Progenitor cell of endocrine pancreas (in vitro differentiated cells): Measurements from ENCODE around the gene RCOR3. TPM values are rescaled to one million over a fixed set of nuclear protein-coding genes. Genes with fewer than 3 reads are reported as not detected.
A peak's percentile ranks its signal among the peaks of the same experiment; 100 is the strongest.
"Not testable (repeated sequence)": the region's sequence is repeated elsewhere in the genome, so short reads cannot be mapped to it uniquely, and the experiment has no call there.

Experiments
- DNase-seq: peaks from one replicate; pipeline ENCODE4 v3.0.0; 2021; ENCODE audit warnings: low spot score; ENCODE audit not compliant: unreplicated experiment
- H3K27ac Mint-ChIP-seq: 2 replicates; pipeline ENCODE4 v1.8.0; 2021; ENCODE audit warnings: mild to moderate bottlenecking, moderate library complexity, mixed read lengths
- H3K27me3 Mint-ChIP-seq: 2 replicates; pipeline ENCODE4 v1.8.0; 2021; ENCODE audit warnings: mixed read lengths
- H3K36me3 Mint-ChIP-seq: 2 replicates; pipeline ENCODE4 v1.8.0; 2022; ENCODE audit warnings: mixed read lengths; ENCODE audit not compliant: insufficient read depth
- H3K4me1 Mint-ChIP-seq: 2 replicates; pipeline ENCODE4 v1.8.0; 2021; ENCODE audit warnings: low read depth, mixed read lengths
- H3K4me3 Mint-ChIP-seq: 2 replicates; pipeline ENCODE4 v1.8.0; 2021; ENCODE audit warnings: low read depth, mild to moderate bottlenecking, moderate library complexity, mixed read lengths
- H3K9me3 Mint-ChIP-seq: 2 replicates; pipeline ENCODE4 v1.8.0; 2021; ENCODE audit warnings: low read depth, mixed read lengths
- total RNA-seq: library from RNA; stranded (reverse); gene quantifications from 2 replicates; pipeline ENCODE4 v1.2.1, GENCODE V29; 2021
- TF ChIP-seq, protein P1 (sequence below): fragments of 200-600 bp; sonication (generic); IDR thresholded peaks from one replicate; pipeline ENCODE4 v1.5.0; 2021; ENCODE audit warnings: antibody characterized with exemption, mild to moderate bottlenecking; ENCODE audit not compliant: unreplicated experiment

The RCOR3 gene
- total RNA-seq, 1 donor from 2014 or later, result 63.0 TPM

DNA sequence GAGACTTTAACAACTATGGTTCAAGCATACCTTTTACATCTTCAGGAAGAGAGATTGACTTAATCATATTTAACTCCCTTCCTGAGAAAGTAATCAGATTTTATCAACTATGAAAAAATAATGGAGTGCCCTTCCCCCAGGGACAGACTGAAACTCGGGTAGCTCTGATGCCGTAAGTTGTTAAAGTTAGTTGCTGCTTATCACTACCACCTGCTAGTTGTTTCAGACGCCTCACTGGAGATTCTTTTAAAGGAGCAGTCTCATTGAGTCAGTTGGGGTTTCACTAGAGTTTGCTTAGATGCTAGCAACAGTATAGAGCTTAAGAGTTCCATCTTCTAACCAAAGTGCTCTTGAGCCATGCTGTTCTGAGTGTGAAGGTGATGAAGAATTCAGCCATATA is 50.5 kb downstream of the RCOR3 start:
- Mint-ChIP-seq H3K4me3 (no peak overlapping the region), H3K27me3 (no peaks in the 10 kb centered on the region), H3K36me3 (peaks cover 18% of the 10 kb centered on the region), H3K9me3 (no peaks in the 10 kb centered on the region), H3K27ac (no peak overlapping the region), H3K4me1 (peaks cover 9% of the 10 kb centered on the region)
- TF ChIP-seq, protein P1, sequence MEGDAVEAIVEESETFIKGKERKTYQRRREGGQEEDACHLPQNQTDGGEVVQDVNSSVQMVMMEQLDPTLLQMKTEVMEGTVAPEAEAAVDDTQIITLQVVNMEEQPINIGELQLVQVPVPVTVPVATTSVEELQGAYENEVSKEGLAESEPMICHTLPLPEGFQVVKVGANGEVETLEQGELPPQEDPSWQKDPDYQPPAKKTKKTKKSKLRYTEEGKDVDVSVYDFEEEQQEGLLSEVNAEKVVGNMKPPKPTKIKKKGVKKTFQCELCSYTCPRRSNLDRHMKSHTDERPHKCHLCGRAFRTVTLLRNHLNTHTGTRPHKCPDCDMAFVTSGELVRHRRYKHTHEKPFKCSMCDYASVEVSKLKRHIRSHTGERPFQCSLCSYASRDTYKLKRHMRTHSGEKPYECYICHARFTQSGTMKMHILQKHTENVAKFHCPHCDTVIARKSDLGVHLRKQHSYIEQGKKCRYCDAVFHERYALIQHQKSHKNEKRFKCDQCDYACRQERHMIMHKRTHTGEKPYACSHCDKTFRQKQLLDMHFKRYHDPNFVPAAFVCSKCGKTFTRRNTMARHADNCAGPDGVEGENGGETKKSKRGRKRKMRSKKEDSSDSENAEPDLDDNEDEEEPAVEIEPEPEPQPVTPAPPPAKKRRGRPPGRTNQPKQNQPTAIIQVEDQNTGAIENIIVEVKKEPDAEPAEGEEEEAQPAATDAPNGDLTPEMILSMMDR, result no peak
- no peak for DNase-seq

DNA sequence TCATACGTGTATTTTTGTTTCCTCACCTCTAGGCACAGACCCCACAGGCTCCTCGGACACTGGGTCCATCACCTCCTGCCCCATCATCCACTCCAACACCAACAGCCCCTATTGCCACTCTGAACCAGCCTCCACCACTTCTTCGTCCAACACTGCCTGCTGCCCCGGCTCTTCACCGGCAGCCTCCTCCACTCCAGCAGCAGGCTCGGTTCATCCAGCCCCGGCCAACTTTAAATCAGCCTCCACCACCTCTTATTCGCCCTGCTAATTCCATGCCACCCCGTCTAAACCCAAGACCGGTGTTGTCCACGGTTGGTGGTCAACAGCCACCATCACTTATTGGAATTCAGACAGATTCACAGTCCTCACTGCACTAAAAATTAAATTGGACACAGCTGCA is 54.2 kb downstream of the RCOR3 start:
- Mint-ChIP-seq H3K9me3 (no peaks in the 10 kb centered on the region), H3K4me1 (peaks cover 9% of the 10 kb centered on the region), H3K27ac (peak overlapping the region; percentile 2), H3K27me3 (no peaks in the 10 kb centered on the region), H3K4me3 (no peak overlapping the region), H3K36me3 (peaks cover 15% of the 10 kb centered on the region)
- no peak for DNase-seq
- TF ChIP-seq, protein P1, result no peak

- Mint-ChIP-seq H3K4me3 (no peak overlapping the region), H3K27me3 (no peaks in the 10 kb centered on the region), H3K4me1 (no peaks in the 10 kb centered on the region), H3K36me3 (no peaks in the 10 kb centered on the region), H3K9me3 (no peaks in the 10 kb centered on the region), H3K27ac (no peak overlapping the region)
- TF ChIP-seq, protein P1, result no peak
- no peak for DNase-seq
Measured at GRCh38 chr1:211318576-211319280, 59.6 kb downstream of the RCOR3 start.

GRCh38 chr1:211319892-211320291 is 60.7 kb downstream of the RCOR3 start:
- no peaks in the 10 kb centered on the region for H3K36me3 Mint-ChIP-seq
- TF ChIP-seq, protein P1, result no peak
- no peaks in the 10 kb centered on the region for H3K9me3 Mint-ChIP-seq
- no peak for DNase-seq
- H3K27ac Mint-ChIP-seq, result no peak overlapping the region
- peaks cover 5% of the 10 kb centered on the region for H3K27me3 Mint-ChIP-seq
- no peak overlapping the region for H3K4me3 Mint-ChIP-seq
- H3K4me1 Mint-ChIP-seq, result no peaks in the 10 kb centered on the region

DNA sequence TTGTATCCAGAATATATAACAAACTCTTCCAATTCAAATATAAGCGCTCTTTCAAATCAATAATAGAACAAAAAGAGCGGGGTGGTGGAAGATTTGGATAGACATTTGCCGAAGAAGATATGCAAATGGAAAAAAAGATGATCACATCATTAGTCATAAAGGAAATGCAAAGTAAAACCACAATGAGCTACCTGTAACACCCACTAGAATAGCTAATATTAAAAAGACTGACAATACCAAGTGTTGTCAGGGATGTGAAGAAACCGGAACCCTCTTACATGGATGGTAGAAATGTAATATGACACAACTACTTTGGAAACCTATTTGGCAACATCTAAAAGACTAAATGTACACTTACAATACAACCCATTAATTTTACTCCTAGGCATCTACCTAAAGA is 61.8 kb downstream of the RCOR3 start:
- Mint-ChIP-seq H3K27me3 (peaks cover 15% of the 10 kb centered on the region), H3K27ac (no peak overlapping the region), H3K9me3 (no peaks in the 10 kb centered on the region), H3K36me3 (no peaks in the 10 kb centered on the region), H3K4me3 (no peak overlapping the region), H3K4me1 (no peaks in the 10 kb centered on the region)
- no peak for DNase-seq
- TF ChIP-seq, protein P1, result no peak

- not testable (repeated sequence) for H3K36me3 Mint-ChIP-seq, H3K4me1 Mint-ChIP-seq
Measured at GRCh38 chr1:211321646-211322045, 62.5 kb downstream of the RCOR3 start.

More at GRCh38 chr1:211321646-211322045, 62.5 kb downstream of the RCOR3 start:
- not testable (repeated sequence) for H3K27ac Mint-ChIP-seq, H3K9me3 Mint-ChIP-seq, DNase-seq, H3K4me3 Mint-ChIP-seq
- H3K27me3 Mint-ChIP-seq, result peaks cover 20% of the 10 kb centered on the region
